ENCODE results near the gene CNTLN.

Gene CNTLN

GRCh38 chr9:17148324-17148723 lies 13.5 kb downstream of the CNTLN start:
- Histone ChIP-seq H3F3A (ENCODE audit: insufficient read depth, low read length) (no peaks in the 10 kb centered on the region), H3K79me2 (ENCODE audit: insufficient read depth, low read length) (no peaks in the 10 kb centered on the region), H3K36me3 (ENCODE audit: insufficient read depth, low read length) (peaks cover 24% of the 10 kb centered on the region), H3K4me1 (ENCODE audit: insufficient read depth, low read length, severe bottlenecking) (no peaks in the 10 kb centered on the region), H3K9me3 (ENCODE audit: low read length) (no peaks in the 10 kb centered on the region), H3K27ac (ENCODE audit: low read depth, low read length, poor library complexity, severe bottlenecking) (no peak overlapping the region), H3K9me2 (ENCODE audit: low read depth, low read length) (no peaks in the 10 kb centered on the region), H3K9ac (ENCODE audit: low read length) (no peak overlapping the region), H3K4me3 (ENCODE audit: low read depth, low read length, poor library complexity, severe bottlenecking) (no peak overlapping the region), H4K20me1 (ENCODE audit: insufficient read depth, low read length) (no peaks in the 10 kb centered on the region), H3K27me3 (ENCODE audit: insufficient read depth, low read length) (no peaks in the 10 kb centered on the region), H3K4me2 (ENCODE audit: low read length) (no peak overlapping the region), H2AFZ (ENCODE audit: low read length) (no peak overlapping the region)
- TF ChIP-seq CTCF (IDR thresholded peaks at IDR 0.05; ENCODE audit: low read length) (no peak), EZH2 (IDR thresholded peaks at IDR 0.05; ENCODE audit: borderline replicate concordance, low read length) (no peak)

- Histone ChIP-seq H3K79me2 (ENCODE audit: insufficient read depth, low read length) (no peaks in the 10 kb centered on the region), H3K4me1 (ENCODE audit: insufficient read depth, low read length, severe bottlenecking) (no peaks in the 10 kb centered on the region), H3K4me3 (ENCODE audit: low read depth, low read length, poor library complexity, severe bottlenecking) (no peak overlapping the region), H4K20me1 (ENCODE audit: insufficient read depth, low read length) (no peaks in the 10 kb centered on the region), H3K27me3 (ENCODE audit: insufficient read depth, low read length) (no peaks in the 10 kb centered on the region), H3K27ac (ENCODE audit: low read depth, low read length, poor library complexity, severe bottlenecking) (no peak overlapping the region), H3K36me3 (ENCODE audit: insufficient read depth, low read length) (no peaks in the 10 kb centered on the region), H2AFZ (ENCODE audit: low read length) (no peak overlapping the region), H3K9ac (ENCODE audit: low read length) (no peak overlapping the region), H3K9me3 (ENCODE audit: low read length) (no peaks in the 10 kb centered on the region), H3F3A (ENCODE audit: insufficient read depth, low read length) (no peaks in the 10 kb centered on the region), H3K4me2 (ENCODE audit: low read length) (no peak overlapping the region), H3K9me2 (ENCODE audit: low read depth, low read length) (no peaks in the 10 kb centered on the region)
- TF ChIP-seq EZH2 (IDR thresholded peaks at IDR 0.05; ENCODE audit: borderline replicate concordance, low read length) (no peak), CTCF (IDR thresholded peaks at IDR 0.05; ENCODE audit: low read length) (no peak)
Measured at GRCh38 chr9:17159469-17159868, 24.6 kb downstream of the CNTLN start.

GRCh38 chr9:17160327-17160726 lies 25.5 kb downstream of the CNTLN start:
- no peaks in the 10 kb centered on the region for H3K4me1 ChIP-seq (ENCODE audit: insufficient read depth, low read length, severe bottlenecking)
- no peak overlapping the region for H3K4me2 ChIP-seq (ENCODE audit: low read length)
- no peak for TF ChIP-seq CTCF (IDR thresholded peaks at IDR 0.05; ENCODE audit: low read length)
- TF ChIP-seq EZH2 (IDR thresholded peaks at IDR 0.05; ENCODE audit: borderline replicate concordance, low read length), result no peak
- no peak overlapping the region for H3K9ac ChIP-seq (ENCODE audit: low read length)
- no peak overlapping the region for H3K4me3 ChIP-seq (ENCODE audit: low read depth, low read length, poor library complexity, severe bottlenecking)
- H3K9me2 ChIP-seq (ENCODE audit: low read depth, low read length), result no peaks in the 10 kb centered on the region
- H2AFZ ChIP-seq (ENCODE audit: low read length), result no peak overlapping the region
- H3K9me3 ChIP-seq (ENCODE audit: low read length), result no peaks in the 10 kb centered on the region
- no peak overlapping the region for H3K27ac ChIP-seq (ENCODE audit: low read depth, low read length, poor library complexity, severe bottlenecking)
- H3K36me3 ChIP-seq (ENCODE audit: insufficient read depth, low read length), result no peaks in the 10 kb centered on the region
- no peaks in the 10 kb centered on the region for H3F3A ChIP-seq (ENCODE audit: insufficient read depth, low read length)
- no peaks in the 10 kb centered on the region for H3K27me3 ChIP-seq (ENCODE audit: insufficient read depth, low read length)
- H3K79me2 ChIP-seq (ENCODE audit: insufficient read depth, low read length), result no peaks in the 10 kb centered on the region
- no peaks in the 10 kb centered on the region for H4K20me1 ChIP-seq (ENCODE audit: insufficient read depth, low read length)

All from OCI-LY1 (cell line).